GM04504 (cell line): ENCODE data around the gene TEAD3.
A peak's percentile ranks its signal among the peaks of the same experiment; 100 is the strongest.
"Not testable (repeated sequence)": the region's sequence is repeated elsewhere in the genome, so short reads cannot be mapped to it uniquely, and the experiment has no call there.

Experiments
- DNase-seq: peaks from one replicate; pipeline ENCODE4 v3.0.0-alpha.2; 2012; ENCODE audit warnings: low read depth

TEAD3 gene

DNA sequence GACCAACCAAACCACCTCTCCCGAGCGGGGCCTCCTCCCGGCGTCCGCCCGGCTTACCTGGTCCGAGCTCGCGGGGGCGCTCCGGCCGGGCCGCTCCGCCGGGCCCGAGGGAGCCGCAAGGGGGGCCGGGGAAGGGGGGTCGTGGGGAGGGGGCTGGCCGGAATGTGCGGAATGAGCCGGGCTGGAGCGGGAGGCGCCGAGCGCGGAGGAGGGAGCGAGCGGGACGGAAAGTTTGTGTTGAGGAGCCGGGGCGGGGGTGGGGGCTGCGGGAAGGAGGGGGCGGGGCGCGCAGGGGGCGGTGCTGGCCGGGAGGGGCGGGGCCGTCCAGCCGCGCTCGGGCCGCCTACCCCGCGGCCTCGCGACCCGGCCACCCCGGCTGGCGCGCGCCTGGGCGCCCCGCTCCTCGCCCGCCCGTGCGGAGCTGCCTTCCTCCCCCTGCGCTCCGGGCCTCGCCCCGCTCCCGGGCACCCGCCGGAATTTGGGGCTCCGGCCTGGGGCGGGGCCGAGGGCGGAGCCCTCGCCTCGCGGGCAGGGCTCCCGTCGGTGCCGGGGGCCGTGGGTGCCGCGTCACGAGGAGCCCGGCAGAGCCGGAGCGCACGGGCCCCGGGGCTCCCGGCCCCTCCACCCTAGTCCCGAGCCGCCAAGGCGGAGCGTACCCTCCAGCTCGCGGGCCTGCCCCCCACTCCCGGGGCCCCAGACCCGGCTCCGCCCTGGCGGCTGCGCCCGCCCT lies at the start of gene TEAD3:
Gene TEAD3, minus strand, starts transcription at position 239 of the 730 bp plus-strand sequence.
- peak; percentile 31 for DNase-seq

DNA sequence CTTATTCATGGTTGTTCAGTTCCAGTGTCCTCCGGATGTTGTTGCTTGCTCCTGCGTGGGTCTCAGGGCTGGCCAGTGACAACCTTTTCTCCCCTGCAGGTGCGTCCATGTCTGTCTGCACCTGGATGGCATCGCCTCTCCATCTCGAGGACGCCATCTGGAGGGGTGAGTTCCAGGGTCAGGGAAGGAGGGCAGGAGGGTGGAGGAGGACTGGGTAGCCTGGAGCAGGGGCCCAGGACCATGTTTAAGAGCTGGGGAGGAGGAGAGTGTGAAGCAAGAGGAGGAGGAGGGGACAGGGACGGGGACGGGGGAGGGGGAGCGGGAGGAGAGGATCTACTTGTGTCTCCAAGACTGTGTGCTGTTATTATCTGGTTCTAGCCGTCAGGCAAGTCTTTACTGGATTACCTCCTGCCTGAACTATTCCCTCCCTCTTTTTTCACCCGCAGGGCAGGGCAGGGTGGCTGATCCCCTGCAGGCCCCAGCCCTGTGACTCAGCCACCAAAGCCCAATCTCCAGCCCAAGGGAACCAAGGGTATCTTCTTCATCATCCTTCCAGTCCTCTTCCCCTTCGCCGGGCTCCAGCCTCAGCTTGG lies 48.0 kb upstream of the TEAD3 start:
- no peak for DNase-seq

- no peak for DNase-seq
These were observed 46.7 kb upstream of the TEAD3 start for GRCh38 chr6:35543459-35544193.

GRCh38 chr6:35541836-35542235 lies 45.0 kb upstream of the TEAD3 start:
- DNase-seq: no peak

DNA sequence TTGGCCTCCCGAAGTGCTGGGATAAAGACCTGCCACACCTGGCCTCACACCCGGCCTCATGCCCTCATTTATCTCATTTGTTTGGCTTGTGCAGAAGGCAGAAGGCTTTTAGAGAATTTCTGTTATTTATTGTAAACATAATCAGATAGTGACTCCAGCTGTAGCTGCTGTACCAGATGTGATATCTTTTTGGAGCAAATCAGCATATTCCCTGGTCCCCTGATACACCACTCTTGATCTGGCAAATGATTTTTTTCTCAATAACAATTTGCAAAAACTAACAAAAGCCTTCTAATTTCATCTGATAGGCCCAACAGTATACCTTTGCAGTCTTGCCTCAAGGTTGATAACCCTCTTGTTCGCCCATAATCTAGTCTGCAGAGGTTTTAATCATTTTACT lies 42.3 kb upstream of the TEAD3 start:
- DNase-seq: no peak

DNA sequence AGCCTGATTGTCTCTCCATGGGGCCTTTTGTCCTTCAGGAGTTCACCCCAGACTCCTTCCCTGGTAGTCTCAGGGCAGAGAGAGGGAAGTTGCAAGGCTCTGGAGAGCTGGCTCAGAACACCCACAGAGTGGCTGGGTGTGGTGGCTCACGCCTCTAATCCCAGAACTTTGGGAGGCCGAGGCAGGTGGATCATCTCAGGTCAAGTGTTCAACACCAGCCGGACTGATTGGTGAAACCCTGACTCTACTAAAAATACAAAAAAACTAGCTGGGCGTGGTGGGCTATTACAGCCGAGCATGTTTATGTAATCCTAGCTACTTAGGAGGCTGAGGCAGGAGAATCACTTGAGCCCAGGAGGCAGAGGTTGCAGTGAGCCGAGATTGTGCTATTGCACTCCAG lies 39.0 kb upstream of the TEAD3 start:
- not testable (repeated sequence) for DNase-seq

DNA sequence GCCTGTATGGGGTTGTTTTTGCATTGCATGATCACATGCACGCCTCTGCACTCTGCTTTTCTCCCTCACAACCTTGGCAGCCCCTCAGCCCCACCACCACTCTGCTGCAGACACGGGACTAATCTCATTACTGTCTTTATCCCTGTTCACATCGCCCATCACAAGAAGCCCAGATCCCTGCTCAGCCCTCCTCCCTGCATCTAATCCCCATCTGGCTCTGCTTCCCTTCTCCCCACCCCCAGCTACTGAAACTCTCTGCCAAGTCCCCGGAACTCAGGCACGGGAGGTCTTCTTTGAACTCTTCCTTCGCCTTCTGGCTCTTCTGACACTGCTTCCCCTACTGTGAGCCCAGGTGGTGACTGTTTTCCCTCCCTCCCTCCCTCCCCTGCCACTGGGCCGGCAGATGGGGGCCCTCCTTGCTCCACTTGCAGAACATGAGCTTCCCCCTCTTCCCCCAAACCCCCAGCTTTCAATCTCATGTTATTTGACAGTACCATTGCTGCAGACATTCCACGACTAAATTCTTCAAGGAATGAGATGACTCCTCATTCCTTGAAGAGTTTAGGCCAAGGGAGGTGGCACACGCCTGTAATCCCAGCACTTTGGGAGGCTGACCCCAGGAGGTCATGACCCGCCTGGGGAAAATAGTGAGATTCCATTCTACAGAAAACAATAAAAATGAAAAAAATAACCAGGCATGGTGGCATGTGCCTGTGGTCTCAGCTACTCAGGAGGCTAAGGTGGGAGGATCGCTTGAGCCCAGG lies 37.7 kb upstream of the TEAD3 start:
- DNase-seq: no peak

DNA sequence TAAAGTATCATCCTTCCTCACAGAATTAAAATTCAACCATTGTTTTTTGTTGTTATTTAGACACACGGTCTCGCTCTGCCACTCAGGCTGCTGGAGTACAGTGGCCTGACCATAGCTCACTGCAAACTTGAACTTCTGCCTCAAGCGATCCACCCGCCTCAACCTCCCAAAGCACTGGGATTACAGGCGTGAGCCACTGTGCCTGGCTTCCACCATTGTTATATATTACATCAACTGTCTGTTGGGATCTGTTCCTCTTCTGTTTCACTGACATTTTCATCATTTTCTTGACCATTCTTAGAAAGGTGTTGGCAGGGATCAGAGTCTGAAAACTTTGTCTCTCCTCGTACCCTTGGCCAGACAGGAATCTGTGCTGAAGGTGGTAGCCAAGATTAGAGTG lies 37.1 kb upstream of the TEAD3 start:
- DNase-seq: no peak

DNA sequence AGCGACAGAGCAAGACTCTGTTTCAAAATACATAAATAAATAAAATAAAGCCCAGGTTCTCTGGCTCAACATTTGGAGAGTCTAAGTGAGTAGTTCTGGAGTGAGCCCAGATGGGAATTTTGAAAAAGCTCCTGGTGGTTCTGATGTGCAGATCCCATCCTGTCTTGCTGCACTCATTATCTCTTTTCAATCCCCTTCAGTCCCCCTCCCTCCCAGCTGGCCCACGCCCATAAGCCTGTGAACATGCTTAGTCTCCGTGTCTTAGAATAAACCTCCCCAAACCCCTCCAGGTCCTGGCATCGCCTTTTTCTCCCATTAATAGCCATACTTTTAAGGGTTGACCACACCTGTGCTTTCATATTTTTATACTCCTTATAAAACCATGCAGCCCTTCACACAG lies 35.2 kb upstream of the TEAD3 start:
- DNase-seq: no peak

DNA sequence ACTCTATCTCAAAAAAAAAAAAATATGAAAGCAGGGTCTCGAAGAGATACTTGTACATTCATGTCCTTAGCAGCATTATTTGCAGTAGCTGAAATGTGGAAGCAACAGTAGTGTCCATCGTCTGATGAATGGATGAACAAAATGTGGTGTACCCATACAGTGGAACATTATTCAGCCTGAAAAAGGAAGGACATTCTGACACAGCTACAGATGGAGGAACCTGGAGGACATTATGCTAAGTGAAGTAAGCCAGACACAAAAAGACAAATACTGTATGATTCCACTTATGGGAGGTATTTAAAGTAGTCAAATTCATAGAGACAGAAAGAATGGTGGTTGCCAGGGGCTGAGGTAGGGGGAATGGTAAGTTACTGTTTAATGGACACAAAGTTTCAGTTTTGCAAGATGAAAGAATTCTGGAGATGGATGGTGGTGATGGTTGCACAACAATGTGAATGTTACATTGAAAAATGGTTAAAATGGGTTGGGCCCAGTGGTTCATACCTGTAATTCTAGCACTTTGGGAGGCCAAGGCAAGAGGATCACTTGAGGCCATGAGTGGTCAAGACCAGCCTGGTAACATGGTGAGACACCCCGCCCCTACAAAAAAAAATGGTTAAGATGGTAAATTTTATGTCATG lies 27.6 kb upstream of the TEAD3 start:
- no peak for DNase-seq

- DNase-seq: no peak
These were observed 26.1 kb upstream of the TEAD3 start for GRCh38 chr6:35522660-35523658.

GRCh38 chr6:35522151-35522550 lies 25.3 kb upstream of the TEAD3 start:
- DNase-seq: no peak

DNA sequence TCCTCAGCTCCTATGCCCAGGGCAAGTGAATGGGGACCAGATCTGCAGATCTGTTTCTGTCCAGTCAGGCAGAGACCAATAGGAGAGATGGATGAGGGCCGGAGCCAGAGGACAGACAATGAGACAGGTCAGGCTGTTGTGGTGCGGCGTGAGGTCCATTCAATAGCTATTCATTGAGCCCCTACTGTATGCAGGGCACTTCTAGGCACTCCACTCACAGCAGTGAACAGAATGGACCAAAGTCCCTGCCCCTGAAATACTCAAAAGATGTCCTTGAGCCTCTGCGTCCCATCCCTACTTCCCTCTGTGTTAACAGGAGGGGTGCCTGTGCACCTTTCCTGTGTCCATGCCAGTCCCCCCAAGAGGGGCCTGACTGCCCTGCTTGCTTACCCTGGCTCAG lies 24.4 kb upstream of the TEAD3 start:
- DNase-seq: no peak

- no peak for DNase-seq
These were observed 22.6 kb upstream of the TEAD3 start for GRCh38 chr6:35519313-35520015.

- DNase-seq: no peak
These were observed 21.9 kb upstream of the TEAD3 start for GRCh38 chr6:35518566-35519312.

DNA sequence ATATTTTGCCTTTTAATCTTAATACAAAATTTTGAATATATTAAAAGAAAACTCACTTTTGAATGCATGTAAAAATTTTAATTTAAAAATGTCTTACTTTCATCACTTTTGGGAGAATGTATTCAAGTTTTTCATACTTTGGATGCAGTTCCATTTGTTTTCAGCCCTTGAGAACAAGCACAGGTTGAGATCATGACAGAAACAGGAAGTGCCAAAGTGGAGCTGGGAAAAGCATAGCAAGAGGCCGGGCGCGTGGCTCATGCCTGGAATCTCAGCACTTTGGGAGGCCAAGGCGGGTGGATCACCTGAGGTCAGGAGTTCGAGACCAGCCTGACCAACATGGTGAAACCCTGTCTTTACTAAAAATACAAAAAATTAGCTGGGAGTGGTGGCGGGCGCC lies 21.1 kb upstream of the TEAD3 start:
- DNase-seq: not testable (repeated sequence)

- DNase-seq: no peak
These were observed 19.8 kb upstream of the TEAD3 start for GRCh38 chr6:35516712-35517111.

GRCh38 chr6:35515939-35516338 lies 19.1 kb upstream of the TEAD3 start:
- DNase-seq: not testable (repeated sequence)

GRCh38 chr6:35514587-35514986 lies 17.7 kb upstream of the TEAD3 start:
- no peak for DNase-seq
